Endodermal cell (in vitro differentiated cells): Measurements from ENCODE around the gene TMEM266. TPM values are rescaled to one million over a fixed set of nuclear protein-coding genes. Genes with fewer than 3 reads are reported as not detected.

Source experiments
- DNase-seq: peaks from one replicate; pipeline ENCODE4 v3.0.0-alpha.2; 2017
- H3K27ac ChIP-seq: 2 replicates; pipeline ENCODE4 v1.5.1; 2013; ENCODE audit warnings: mild to moderate bottlenecking, low read depth, low read length, moderate library complexity
- H3K27me3 ChIP-seq: 2 replicates; pipeline ENCODE4 v1.6.1; 2013; ENCODE audit warnings: mild to moderate bottlenecking, low read length, moderate library complexity; ENCODE audit not compliant: insufficient read depth, control insufficient read depth, poor library complexity, severe bottlenecking
- H3K36me3 ChIP-seq: 2 replicates; pipeline ENCODE4 v1.7.0; 2013; ENCODE audit warnings: mild to moderate bottlenecking, low read length, moderate library complexity; ENCODE audit not compliant: control insufficient read depth, insufficient read depth
- H3K4me1 ChIP-seq: one replicate; pipeline ENCODE4 v1.7.0; 2013; ENCODE audit warnings: low read length; ENCODE audit not compliant: control insufficient read depth, insufficient read depth
- H3K4me3 ChIP-seq: 2 replicates; pipeline ENCODE4 v1.5.1; 2013; ENCODE audit warnings: mild to moderate bottlenecking, low read length, moderate library complexity
- H3K9ac ChIP-seq: 2 replicates; pipeline ENCODE4 v1.6.1; 2013; ENCODE audit warnings: mild to moderate bottlenecking, low read length, moderate library complexity; ENCODE audit not compliant: poor library complexity, severe bottlenecking; ENCODE audit errors: extremely low read depth
- H3K9me3 ChIP-seq: 2 replicates; pipeline ENCODE4 v1.6.1; 2013; ENCODE audit warnings: mild to moderate bottlenecking, low read length, moderate library complexity; ENCODE audit not compliant: control insufficient read depth
- H3K27ac Mint-ChIP-seq: 2 replicates; pipeline ENCODE4 v1.8.0; 2020; ENCODE audit warnings: mixed read lengths
- H3K27me3 Mint-ChIP-seq: 2 replicates; pipeline ENCODE4 v1.8.0; 2021; ENCODE audit warnings: mild to moderate bottlenecking, mixed read lengths; ENCODE audit not compliant: insufficient read depth
- H3K36me3 Mint-ChIP-seq: 2 replicates; pipeline ENCODE4 v1.8.0; 2020; ENCODE audit warnings: low read depth, mixed read lengths
- H3K4me1 Mint-ChIP-seq: 2 replicates; pipeline ENCODE4 v1.8.0; 2020; ENCODE audit warnings: mixed read lengths
- H3K4me3 Mint-ChIP-seq: 2 replicates; pipeline ENCODE4 v1.8.0; 2020; ENCODE audit warnings: mild to moderate bottlenecking, moderate library complexity, mixed read lengths
- H3K9me3 Mint-ChIP-seq: 2 replicates; pipeline ENCODE4 v1.8.0; 2020; ENCODE audit warnings: mild to moderate bottlenecking, mixed read lengths
- CTCF ChIP-seq: fragments of 200-600 bp; sonication (generic); conservative IDR thresholded peaks from 2 replicates; pipeline ENCODE4 v1.5.0; 2021; ENCODE audit warnings: antibody characterized with exemption, mild to moderate bottlenecking
- WGBS, 2 experiments: methylation state at CpG; one replicate each; pipeline versions ENCODE4 v1.1.5 to v1.1.7; 2013; ENCODE audit warnings: missing lambda C conversion rate in 2 of 2, mixed read lengths in 1 of 2; ENCODE audit not compliant: insufficient coverage in 1 of 2, insufficient read length in 1 of 2; 5-methylcytosine and 5-hydroxymethylcytosine counted together
- total RNA-seq, 2 donors: library from RNA; stranded (reverse); fragmentation: NEBNext Ultra II Directional in 1 of 2; extraction: Animal tissue kit (Norgen Biotek cat#: 25700) in 1 of 2; gene quantifications; 2 replicates in 1 of 2; 3 replicates in 1 of 2; pipeline ENCODE4 v1.2.1, GENCODE V29; 2021

Gene TMEM266
- total RNA-seq, 2 donors from 2014 or later = 1.8 to 2.0 TPM

- Histone ChIP-seq H3K36me3 (no peaks in the 10 kb centered on the region), H3K9me3 (no peaks in the 10 kb centered on the region), H3K27me3 (no peaks in the 10 kb centered on the region), H3K27ac (no peak overlapping the region), H3K4me1 (no peaks in the 10 kb centered on the region), H3K9ac (no peak overlapping the region), H3K4me3 (no peak overlapping the region)
- Mint-ChIP-seq H3K27me3 (peaks cover 10% of the 10 kb centered on the region), H3K36me3 (no peaks in the 10 kb centered on the region), H3K4me3 (no peak overlapping the region), H3K9me3 (no peaks in the 10 kb centered on the region), H3K4me1 (peaks cover 14% of the 10 kb centered on the region), H3K27ac (no peak overlapping the region)
- TF ChIP-seq CTCF = no peak
- 90 to 92% methylated on average over 4 to 5 of the region's 5 CpGs for WGBS, 2 experiments
- DNase-seq = no peak
Measured at GRCh38 chr15:76146812-76147211, 87.0 kb downstream of the TMEM266 start.

DNA sequence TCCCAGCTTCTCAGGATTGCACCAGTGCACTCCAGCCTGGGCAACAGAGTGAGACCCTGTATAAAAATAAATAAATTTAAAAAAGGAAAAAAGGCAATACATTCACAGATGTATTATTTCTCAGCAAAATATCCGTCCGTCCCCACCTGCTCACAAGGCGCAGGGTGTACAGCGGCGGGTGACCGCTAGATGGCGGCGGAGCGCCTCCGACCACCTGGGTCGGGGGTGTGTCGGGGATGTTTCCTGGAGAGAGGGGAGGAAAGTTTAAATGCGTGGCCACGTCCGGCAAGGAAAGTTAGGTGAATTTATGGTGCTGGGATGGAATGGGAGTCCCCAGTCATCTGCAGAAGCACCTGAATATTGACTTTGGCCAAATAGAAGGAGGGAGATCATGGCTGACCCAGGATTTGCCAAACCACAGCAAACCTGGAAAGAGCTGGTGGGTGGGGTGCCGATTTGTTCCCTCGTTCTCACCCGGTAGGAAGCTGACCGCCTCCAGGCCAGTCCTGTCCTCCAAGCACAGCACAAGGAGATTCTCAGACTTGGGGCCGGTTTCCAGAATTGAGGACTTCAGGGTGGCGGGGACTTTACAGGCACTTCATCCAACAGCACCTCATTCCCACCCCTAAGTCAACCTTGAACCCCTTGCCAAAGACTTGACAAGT is 88.3 kb downstream of the TMEM266 start:
- Mint-ChIP-seq H3K27me3 (peaks cover 7% of the 10 kb centered on the region), H3K9me3 (no peaks in the 10 kb centered on the region), H3K4me3 (peak overlapping the region; percentile 34), H3K4me1 (peaks cover 14% of the 10 kb centered on the region), H3K36me3 (no peaks in the 10 kb centered on the region), H3K27ac (no peak overlapping the region)
- Histone ChIP-seq H3K9me3 (no peaks in the 10 kb centered on the region), H3K4me1 (no peaks in the 10 kb centered on the region), H3K27ac (no peak overlapping the region), H3K36me3 (no peaks in the 10 kb centered on the region), H3K4me3 (no peak overlapping the region), H3K9ac (no peak overlapping the region), H3K27me3 (no peaks in the 10 kb centered on the region)
- 30 to 40% methylated on average over 10 to 21 of the region's 21 CpGs for WGBS, 2 experiments
- DNase-seq = peak; percentile 93
- TF ChIP-seq CTCF = peak; percentile 99

DNA sequence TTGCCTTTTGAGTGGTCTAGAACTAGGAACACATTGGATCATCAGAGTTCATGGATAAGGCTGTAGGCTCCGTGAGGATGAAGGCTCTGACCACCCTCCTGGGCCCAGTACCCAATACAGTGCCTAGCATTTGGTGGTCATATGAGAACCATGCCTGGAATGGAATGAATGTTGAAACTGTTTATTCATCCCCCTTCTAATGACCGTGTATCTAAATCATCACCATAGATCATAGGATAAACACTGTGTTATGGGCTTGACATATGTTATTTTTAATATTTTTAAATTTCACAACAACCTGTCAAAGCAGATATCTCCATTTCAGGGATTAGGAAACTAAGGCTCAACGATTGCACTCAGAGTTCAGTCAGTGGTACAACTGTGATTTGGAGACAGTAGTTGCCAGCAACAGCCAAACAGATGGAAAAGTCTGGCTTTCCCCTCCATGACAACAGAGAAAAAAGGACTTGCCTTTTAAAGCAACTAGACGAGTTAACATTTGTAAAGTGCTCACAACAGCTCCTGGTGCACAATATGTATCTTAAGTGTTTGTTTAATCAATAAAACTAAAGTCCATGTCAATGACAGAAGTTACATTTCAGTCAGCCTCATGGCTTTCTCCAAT is 89.6 kb downstream of the TMEM266 start:
- Histone ChIP-seq H3K9ac (no peak overlapping the region), H3K4me1 (no peaks in the 10 kb centered on the region), H3K9me3 (no peaks in the 10 kb centered on the region), H3K27ac (no peak overlapping the region), H3K4me3 (no peak overlapping the region), H3K36me3 (no peaks in the 10 kb centered on the region), H3K27me3 (no peaks in the 10 kb centered on the region)
- 88 to 91% methylated on average over 2 to 4 of the region's 4 CpGs for WGBS, 2 experiments
- Mint-ChIP-seq H3K4me3 (no peak overlapping the region), H3K36me3 (no peaks in the 10 kb centered on the region), H3K4me1 (peaks cover 19% of the 10 kb centered on the region), H3K27me3 (peaks cover 3% of the 10 kb centered on the region), H3K9me3 (no peaks in the 10 kb centered on the region), H3K27ac (no peak overlapping the region)
- no peak for TF ChIP-seq CTCF
- no peak for DNase-seq
